ENCODE results near the gene DGKQ.

- TF ChIP-seq ZNF274 (IDR thresholded peaks at IDR 0.05; ENCODE audit: low read depth, low read length) = no peak
- no peak for TF ChIP-seq EZH2 (IDR thresholded peaks at IDR 0.05)
- no peak for TF ChIP-seq EGR1 (IDR thresholded peaks at IDR 0.05; ENCODE audit: low read depth)
- no peak for TF ChIP-seq CTCF (IDR thresholded peaks at IDR 0.05 in 2 of 3, conservative IDR thresholded peaks at IDR 0.05 in 1 of 3; ENCODE audit: borderline replicate concordance in 1 of 3, insufficient read depth in 1 of 3, low read depth in 2 of 3, low read length in 2 of 3)
- TF ChIP-seq ZBTB33 (IDR thresholded peaks at IDR 0.05; ENCODE audit: extremely low read depth, insufficient replicate concordance, low read length) = no peak
- TF ChIP-seq POLR2AphosphoS5 (IDR thresholded peaks at IDR 0.05; ENCODE audit: low read depth, low read length) = no peak
- TF ChIP-seq POLR2A (IDR thresholded peaks at IDR 0.05; ENCODE audit: borderline replicate concordance, extremely low read depth, insufficient read depth, insufficient read length) = no peak
Observed at GRCh38 chr4:984336-985054, 11.1 kb upstream of the DGKQ start.
